Measurements from ENCODE around the gene PARD3B.
A peak's percentile ranks its signal among the peaks of the same experiment; 100 is the strongest.

The PARD3B gene

DNA sequence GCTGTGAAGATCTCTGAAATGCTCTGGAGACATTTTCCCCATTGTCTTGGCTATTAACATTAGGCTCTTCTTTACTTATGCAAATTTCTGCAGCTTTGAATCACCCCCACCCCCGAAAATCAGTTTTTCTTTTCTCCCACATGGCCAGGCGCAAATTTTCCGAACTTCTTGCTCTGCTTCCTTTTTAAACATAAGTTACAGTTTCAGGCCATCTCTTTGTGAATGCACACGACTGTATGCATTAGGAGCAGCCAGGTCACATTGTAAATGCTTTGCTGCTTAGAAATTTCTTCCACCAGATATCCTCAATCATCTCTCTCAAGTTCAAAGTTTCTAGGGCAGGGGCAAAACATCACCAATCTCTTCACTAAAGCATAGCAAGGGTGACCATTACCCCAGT is 106.8 kb downstream of the PARD3B start:
- no peak for DNase-seq (ENCODE audit: low read depth, low spot score)

DNA sequence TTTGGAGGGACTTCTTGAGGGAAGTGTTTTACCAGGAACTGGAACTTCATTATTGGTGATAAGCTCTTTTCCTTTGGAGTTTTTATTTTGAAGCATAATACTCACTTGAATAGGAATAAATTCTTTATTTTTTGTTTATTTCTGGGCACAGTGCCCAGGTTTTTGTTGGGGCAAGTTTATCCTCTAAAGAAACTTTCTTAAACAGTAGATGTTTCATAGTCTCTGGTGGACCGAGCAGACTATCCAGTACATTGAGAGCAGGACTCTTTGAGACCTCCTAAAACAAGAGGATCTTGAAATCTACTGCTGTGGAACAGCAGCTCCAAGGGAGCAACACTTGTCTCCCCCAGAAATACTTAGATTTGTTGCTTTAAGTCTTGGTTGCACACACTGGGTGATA is 109.4 kb downstream of the PARD3B start:
- no peak for DNase-seq (ENCODE audit: low read depth, low spot score)

GRCh38 chr2:204655101-204655500 is 109.8 kb downstream of the PARD3B start:
- DNase-seq (ENCODE audit: low read depth, low spot score) = no peak

GRCh38 chr2:204655626-204656025 is 110.4 kb downstream of the PARD3B start:
- no peak for DNase-seq (ENCODE audit: low read depth, low spot score)

- DNase-seq (ENCODE audit: low read depth, low spot score) = no peak
Measured at GRCh38 chr2:204657024-204657423, 111.7 kb downstream of the PARD3B start.

GRCh38 chr2:204662956-204663355 is 117.7 kb downstream of the PARD3B start:
- no peak for DNase-seq (ENCODE audit: low read depth, low spot score)

DNA sequence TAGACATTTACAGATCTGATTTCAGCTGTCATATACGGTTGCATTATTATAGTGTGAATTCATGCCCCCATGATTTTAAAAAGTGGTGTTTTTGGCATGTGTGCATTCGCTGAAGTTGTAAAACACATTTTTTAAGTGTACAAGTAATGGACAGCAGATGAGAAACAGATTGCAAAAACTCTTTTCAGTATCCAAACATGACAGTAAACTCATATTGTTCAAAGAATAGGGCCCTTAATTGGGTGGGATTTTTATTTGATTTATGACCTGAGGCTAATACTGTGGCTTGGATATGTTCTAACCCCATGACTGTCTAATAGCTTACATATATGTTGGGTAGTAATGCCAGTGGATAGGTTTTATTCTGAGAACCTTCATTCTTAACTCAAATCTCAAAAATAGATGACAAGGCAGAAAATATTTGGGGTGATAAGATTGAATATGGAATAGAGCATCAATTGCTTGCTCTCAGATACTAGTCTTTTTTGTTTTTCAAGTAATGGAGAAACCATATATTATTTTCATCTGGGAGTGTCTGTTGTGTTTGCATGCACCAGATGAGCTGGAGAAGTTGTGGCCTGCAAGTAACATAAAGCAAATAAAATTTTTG is 118.6 kb downstream of the PARD3B start:
- DNase-seq (ENCODE audit: low read depth, low spot score) = no peak

DNA sequence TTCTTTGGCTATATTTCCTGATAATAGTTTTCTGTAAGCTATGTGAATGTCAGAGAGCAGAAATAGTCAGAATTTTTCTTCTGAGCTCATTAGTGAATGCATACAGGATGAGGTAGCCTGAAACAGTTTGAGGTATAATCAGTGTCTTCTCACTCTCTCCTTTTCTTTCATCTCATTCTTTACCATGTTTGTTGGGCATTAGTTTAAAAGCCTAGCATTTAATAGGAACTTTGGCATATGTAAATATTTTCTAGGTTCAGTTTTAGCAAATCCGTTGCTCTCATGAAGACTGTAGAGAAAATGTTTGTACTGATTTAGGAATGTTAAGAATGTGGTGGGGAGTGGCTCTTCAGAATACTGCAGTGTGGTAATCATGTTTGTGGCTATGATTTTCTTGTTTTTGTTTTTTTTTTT is 119.4 kb downstream of the PARD3B start:
- no peak for DNase-seq (ENCODE audit: low read depth, low spot score)

GRCh38 chr2:204665207-204665606 is 119.9 kb downstream of the PARD3B start:
- DNase-seq (ENCODE audit: low read depth, low spot score) = peak; percentile 36

- DNase-seq (ENCODE audit: low read depth, low spot score) = no peak
Measured at GRCh38 chr2:204665771-204666170, 120.5 kb downstream of the PARD3B start.

GRCh38 chr2:204667990-204668389 is 122.7 kb downstream of the PARD3B start:
- no peak for DNase-seq (ENCODE audit: low read depth, low spot score)

- DNase-seq (ENCODE audit: low read depth, low spot score) = no peak
Measured at GRCh38 chr2:204669382-204669781, 124.1 kb downstream of the PARD3B start.

GRCh38 chr2:204670124-204670523 is 124.8 kb downstream of the PARD3B start:
- no peak for DNase-seq (ENCODE audit: low read depth, low spot score)

GRCh38 chr2:204670756-204671155 is 125.5 kb downstream of the PARD3B start:
- DNase-seq (ENCODE audit: low read depth, low spot score) = peak; percentile 15

- DNase-seq (ENCODE audit: low read depth, low spot score) = no peak
Measured at GRCh38 chr2:204672772-204673171, 127.5 kb downstream of the PARD3B start.

DNA sequence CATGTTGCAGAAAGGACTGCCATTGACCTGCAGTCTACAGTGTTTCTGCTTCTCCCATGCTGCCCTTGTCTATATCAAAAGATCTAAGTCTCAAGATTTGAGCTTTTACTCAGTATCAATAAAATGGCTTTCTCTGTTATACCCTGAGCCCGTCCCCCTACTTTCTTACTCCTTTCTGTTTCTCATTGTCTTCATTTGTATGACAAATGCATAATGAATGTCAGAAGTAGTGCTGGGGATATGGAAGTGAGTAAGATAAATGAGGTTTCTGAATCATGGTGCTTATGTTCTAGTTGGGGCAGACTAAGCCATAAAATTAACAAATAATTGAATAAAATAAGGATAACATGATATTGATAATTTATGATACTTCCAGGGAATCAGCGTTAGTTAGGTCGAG is 128.6 kb downstream of the PARD3B start:
- DNase-seq (ENCODE audit: low read depth, low spot score) = no peak

DNA sequence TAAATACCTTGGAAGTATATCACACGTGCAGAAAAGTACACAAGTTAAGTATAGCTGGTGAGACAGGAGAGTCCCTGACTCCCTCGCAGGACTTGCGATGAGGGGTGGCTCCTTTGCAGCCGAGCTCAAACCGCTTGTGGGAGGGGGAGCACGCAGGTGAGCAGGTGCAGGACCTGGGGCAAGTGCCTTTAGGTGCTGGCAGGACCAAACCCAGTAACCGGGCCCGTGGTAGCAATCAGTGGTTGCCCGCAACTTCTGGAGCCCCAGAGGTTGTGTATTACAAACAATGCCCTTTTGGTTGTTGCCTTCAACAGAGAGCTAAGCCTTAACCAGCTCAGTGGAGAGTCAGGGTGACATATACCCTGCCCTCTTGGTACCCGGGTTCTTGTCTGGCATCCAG is 132.8 kb downstream of the PARD3B start:
- no peak for DNase-seq (ENCODE audit: low read depth, low spot score)

DNA sequence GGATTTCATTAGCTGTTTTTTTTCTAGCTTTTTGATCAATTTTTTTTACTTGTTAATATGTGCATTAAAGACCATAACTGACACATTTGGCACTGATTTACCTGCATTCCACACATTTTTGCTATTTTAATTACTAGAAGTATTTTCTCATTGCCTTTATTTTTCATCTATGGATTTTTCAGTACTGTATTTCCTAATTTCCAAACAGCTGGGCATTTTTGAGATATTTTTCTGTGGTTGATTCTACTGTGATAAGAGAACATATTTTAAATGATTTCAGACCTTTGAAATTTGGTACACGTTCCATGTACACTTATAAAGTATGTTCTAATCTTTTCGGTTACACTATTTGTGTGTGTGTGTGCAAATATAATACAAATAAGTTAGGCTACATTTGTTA is 135.3 kb downstream of the PARD3B start:
- no peak for DNase-seq (ENCODE audit: low read depth, low spot score)

GRCh38 chr2:204681412-204681811 is 136.1 kb downstream of the PARD3B start:
- no peak for DNase-seq (ENCODE audit: low read depth, low spot score)

GRCh38 chr2:204683384-204683783 is 138.1 kb downstream of the PARD3B start:
- DNase-seq (ENCODE audit: low read depth, low spot score) = no peak

DNA sequence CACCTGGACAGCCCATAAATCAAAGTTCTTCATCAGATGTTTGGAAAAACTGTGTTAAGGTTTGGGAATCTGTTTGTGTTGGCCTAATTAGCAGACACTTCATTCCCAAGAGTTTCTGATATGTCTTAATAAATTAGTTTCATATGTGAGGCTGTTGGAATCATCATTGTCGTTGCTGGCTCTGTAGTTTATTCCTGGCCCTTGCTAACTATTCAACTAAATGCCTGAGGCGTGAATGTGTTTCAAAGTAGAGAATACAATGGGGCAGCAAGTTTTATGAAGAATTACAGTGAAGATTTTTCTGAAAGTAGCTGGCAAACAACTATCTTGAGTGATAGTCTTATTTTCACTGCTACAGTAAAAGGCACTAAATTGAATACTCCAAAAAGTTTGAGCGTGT is 141.1 kb downstream of the PARD3B start:
- DNase-seq (ENCODE audit: low read depth, low spot score) = no peak

GRCh38 chr2:204687776-204688175 is 142.5 kb downstream of the PARD3B start:
- no peak for DNase-seq (ENCODE audit: low read depth, low spot score)

DNA sequence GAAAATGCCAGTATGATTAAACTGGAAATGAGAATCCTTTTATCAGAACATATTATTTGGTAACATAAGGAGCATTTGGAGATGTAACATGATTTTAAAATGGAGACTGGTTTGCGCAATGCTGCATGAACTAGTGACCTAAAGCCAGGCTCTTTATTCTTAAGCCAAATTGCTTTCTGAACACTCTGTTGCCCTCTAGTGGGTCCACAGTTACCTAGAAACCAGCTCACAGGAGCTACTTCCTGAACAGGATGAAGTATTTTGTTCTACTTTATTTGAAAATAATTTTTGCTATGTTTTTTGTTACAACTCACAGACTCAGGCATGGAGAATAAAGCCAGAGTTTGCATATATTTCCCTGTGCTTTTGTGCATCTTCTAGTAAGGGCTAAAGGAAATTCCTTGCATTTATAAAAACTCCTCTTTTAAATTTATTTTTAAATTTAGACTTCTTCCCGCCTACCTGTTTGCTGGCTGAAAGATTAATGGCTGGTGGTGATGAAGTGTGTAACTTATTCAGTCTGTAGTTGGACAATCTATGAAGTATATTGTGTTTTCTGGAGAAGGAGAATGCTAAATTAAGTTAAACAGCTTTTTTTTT is 146.7 kb downstream of the PARD3B start:
- peak; percentile 51 for DNase-seq (ENCODE audit: low read depth, low spot score)

DNA sequence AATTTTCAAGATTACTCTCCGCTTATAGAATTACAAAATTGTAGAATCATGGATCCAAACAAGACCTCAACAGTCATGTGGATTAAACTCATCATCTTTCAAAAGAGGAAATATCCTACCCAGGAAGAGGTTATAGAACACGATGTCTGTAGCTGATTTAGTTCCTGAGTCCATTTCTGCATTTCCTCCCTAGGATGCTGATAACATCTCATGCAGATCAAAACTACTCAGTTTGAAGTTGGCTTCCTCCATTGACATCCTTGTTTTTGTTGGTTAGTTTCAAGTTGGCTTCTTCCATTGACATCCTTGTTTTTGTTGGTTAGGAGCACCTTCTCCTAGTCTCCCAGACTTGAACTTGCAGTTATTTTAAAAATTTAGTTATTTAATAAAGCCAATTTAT is 147.5 kb downstream of the PARD3B start:
- no peak for DNase-seq (ENCODE audit: low read depth, low spot score)

Measured in ELF-1 (cell line).